Measurements from ENCODE around the gene CEACAM19. TPM values are rescaled to one million over a fixed set of nuclear protein-coding genes. Genes with fewer than 3 reads are reported as not detected.

Gene CEACAM19
- total and polyA plus RNA-seq, 2 donors from 2014 or later = 5.1 to 5.5 TPM

DNA sequence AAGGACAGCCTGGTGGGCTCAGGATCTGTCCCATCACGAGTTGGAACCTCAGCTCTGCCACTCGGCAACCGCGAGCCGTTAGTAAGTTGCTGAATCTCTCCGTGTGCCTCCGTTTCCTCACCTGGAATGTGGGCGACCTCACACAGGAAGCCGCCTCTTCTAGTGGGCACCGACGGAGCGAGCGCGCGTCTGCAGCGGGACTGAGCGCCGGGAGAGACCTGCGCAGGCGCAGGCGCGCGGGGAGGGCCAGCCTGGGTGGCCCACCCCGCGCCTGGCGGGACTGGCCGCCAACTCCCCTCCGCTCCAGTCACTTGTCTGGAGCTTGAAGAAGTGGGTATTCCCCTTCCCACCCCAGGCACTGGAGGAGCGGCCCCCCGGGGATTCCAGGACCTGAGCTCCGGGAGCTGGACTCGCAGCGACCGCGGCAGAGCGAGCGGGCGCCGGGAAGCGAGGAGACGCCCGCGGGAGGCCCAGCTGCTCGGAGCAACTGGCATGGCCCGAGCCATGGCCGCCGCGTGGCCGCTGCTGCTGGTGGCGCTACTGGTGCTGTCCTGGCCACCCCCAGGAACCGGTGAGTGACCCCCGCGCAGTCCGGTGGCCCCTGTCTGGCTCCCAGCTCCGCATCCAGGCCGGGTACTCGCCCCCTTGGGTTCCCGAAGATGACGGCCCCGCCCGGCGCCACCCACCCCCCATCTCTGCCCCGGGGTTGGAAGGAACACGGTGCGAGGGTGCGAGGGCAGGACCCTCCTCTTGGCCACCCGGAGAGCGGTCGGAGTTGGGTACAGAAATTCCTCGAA is 27.5 kb upstream of the CEACAM19 start, which contains the start of gene PVR:
Gene PVR (plus strand): TSS at position 306 of the 797 bp plus-strand sequence. CDS start 187 bp downstream, at position 493.
- intact Hi-C loops (cut with DNase I) = no loop called here
- Histone ChIP-seq H3K9me3 (ENCODE audit: control insufficient read depth in 2 of 3, insufficient read depth in 1 of 3, low read length in 3 of 3) (no peaks in the 10 kb centered on the region), H3K4me1 (ENCODE audit: control insufficient read depth in 2 of 3, insufficient read depth in 2 of 3, low read depth in 1 of 3, low read length in 3 of 3) (peaks cover 0 to 14% (median 10%) of the 10 kb centered on the region in 3 donors), H3K36me3 (ENCODE audit: control insufficient read depth in 2 of 3, insufficient read depth in 3 of 3, low read length in 3 of 3) (no peaks in the 10 kb centered on the region), H3K4me3 (ENCODE audit: low read length in 3 of 3) (peak within 1 kb of the TSS; percentile 68 to 78 (median 70)), H3K27me3 (ENCODE audit: control insufficient read depth, insufficient read depth, low read length) (no peaks in the 10 kb centered on the region), H3K9ac (ENCODE audit: low read length in 3 of 3) (peak within 1 kb of the TSS; percentile 55 to 69 (median 59)), H3K27ac (ENCODE audit: low read depth in 2 of 2, low read length in 2 of 2) (peak within 1 kb of the TSS; percentile 69 to 82)
- TF ChIP-seq, protein P1, sequence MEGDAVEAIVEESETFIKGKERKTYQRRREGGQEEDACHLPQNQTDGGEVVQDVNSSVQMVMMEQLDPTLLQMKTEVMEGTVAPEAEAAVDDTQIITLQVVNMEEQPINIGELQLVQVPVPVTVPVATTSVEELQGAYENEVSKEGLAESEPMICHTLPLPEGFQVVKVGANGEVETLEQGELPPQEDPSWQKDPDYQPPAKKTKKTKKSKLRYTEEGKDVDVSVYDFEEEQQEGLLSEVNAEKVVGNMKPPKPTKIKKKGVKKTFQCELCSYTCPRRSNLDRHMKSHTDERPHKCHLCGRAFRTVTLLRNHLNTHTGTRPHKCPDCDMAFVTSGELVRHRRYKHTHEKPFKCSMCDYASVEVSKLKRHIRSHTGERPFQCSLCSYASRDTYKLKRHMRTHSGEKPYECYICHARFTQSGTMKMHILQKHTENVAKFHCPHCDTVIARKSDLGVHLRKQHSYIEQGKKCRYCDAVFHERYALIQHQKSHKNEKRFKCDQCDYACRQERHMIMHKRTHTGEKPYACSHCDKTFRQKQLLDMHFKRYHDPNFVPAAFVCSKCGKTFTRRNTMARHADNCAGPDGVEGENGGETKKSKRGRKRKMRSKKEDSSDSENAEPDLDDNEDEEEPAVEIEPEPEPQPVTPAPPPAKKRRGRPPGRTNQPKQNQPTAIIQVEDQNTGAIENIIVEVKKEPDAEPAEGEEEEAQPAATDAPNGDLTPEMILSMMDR (IDR thresholded peaks at IDR 0.05; ENCODE audit: borderline replicate concordance, extremely low read depth, insufficient read depth) = no peak
- peak; percentile 78 to 89 (median 84) for DNase-seq
- FAIRE-seq = no peak

- H3K4me1 ChIP-seq (ENCODE audit: control insufficient read depth in 2 of 3, insufficient read depth in 2 of 3, low read depth in 1 of 3, low read length in 3 of 3) = peaks cover 0 to 15% (median 15%) of the 10 kb centered on the region in 3 donors
- peak overlapping the region; percentile 27 to 59 (median 51) for H3K9ac ChIP-seq (ENCODE audit: low read length in 3 of 3)
- no peak for FAIRE-seq
- no peaks in the 10 kb centered on the region for H3K27me3 ChIP-seq (ENCODE audit: control insufficient read depth, insufficient read depth, low read length)
- DNase-seq = peak in 4 of 5 donors; percentile 72 to 81 (median 76)
- H3K27ac ChIP-seq (ENCODE audit: low read depth in 2 of 2, low read length in 2 of 2) = peak overlapping the region; percentile 69 to 82
- H3K9me3 ChIP-seq (ENCODE audit: control insufficient read depth in 2 of 3, insufficient read depth in 1 of 3, low read length in 3 of 3) = no peaks in the 10 kb centered on the region
- intact Hi-C loops (cut with DNase I) = no loop called here
- H3K4me3 ChIP-seq (ENCODE audit: low read length in 3 of 3) = peak overlapping the region; percentile 68 to 78 (median 70)
- peaks cover 0 to 2% (median 0%) of the 10 kb centered on the region in 3 donors for H3K36me3 ChIP-seq (ENCODE audit: control insufficient read depth in 2 of 3, insufficient read depth in 3 of 3, low read length in 3 of 3)
- TF ChIP-seq, protein P1 (IDR thresholded peaks at IDR 0.05; ENCODE audit: borderline replicate concordance, extremely low read depth, insufficient read depth) = no peak
Observed at GRCh38 chr19:44644402-44645016, 26.8 kb upstream of the CEACAM19 start.

GRCh38 chr19:44645407-44646048 is 25.8 kb upstream of the CEACAM19 start:
- FAIRE-seq (no peak), DNase-seq (no peak)
- no peak overlapping the region for H3K27ac ChIP-seq (ENCODE audit: low read depth in 2 of 2, low read length in 2 of 2)
- no peak overlapping the region for H3K9ac ChIP-seq (ENCODE audit: low read length in 3 of 3)
- no peaks in the 10 kb centered on the region for H3K9me3 ChIP-seq (ENCODE audit: control insufficient read depth in 2 of 3, insufficient read depth in 1 of 3, low read length in 3 of 3)
- H3K27me3 ChIP-seq (ENCODE audit: control insufficient read depth, insufficient read depth, low read length) = no peaks in the 10 kb centered on the region
- TF ChIP-seq, protein P1 (IDR thresholded peaks at IDR 0.05; ENCODE audit: borderline replicate concordance, extremely low read depth, insufficient read depth) = no peak
- H3K4me3 ChIP-seq (ENCODE audit: low read length in 3 of 3) = no peak overlapping the region
- peaks cover 0 to 9% (median 8%) of the 10 kb centered on the region in 3 donors for H3K36me3 ChIP-seq (ENCODE audit: control insufficient read depth in 2 of 3, insufficient read depth in 3 of 3, low read length in 3 of 3)
- H3K4me1 ChIP-seq (ENCODE audit: control insufficient read depth in 2 of 3, insufficient read depth in 2 of 3, low read depth in 1 of 3, low read length in 3 of 3) = peaks cover 0 to 15% (median 15%) of the 10 kb centered on the region in 3 donors
- intact Hi-C loops (cut with DNase I) = no loop called here
